Stimulated activated naive B cell treated with anti-CD40 and anti-IgM and Interleukin-4, amounts not matched to agents 10 μg/mL and 1 μg/mL and 100 μg/mL, for 72 hours (primary cell): ENCODE results near the gene FAT2.

Source experiments
- ATAC-seq, 2 donors: fragments of 150-1000 bp; cut with Tn5 transposase; replicated peaks; 2 replicates each; pipeline ENCODE4 v1.10.0; 2021; ENCODE audit warnings: moderate library complexity in 1 of 2
- DNase-seq: peaks from one replicate; pipeline ENCODE4 v3.0.0; 2021
- H3K27ac Mint-ChIP-seq: one replicate; pipeline ENCODE4 v1.8.0; 2022; ENCODE audit warnings: mild to moderate bottlenecking, mixed read lengths
- H3K27me3 Mint-ChIP-seq, 2 donors: one replicate each; pipeline ENCODE4 v1.8.0; 2022; ENCODE audit warnings: mixed read lengths in 2 of 2
- H3K36me3 Mint-ChIP-seq, 2 donors: one replicate each; pipeline ENCODE4 v1.8.0; 2022; ENCODE audit warnings: mixed read lengths in 2 of 2, mild to moderate bottlenecking in 1 of 2
- H3K4me1 Mint-ChIP-seq, 2 donors: one replicate each; pipeline ENCODE4 v1.8.0; 2022; ENCODE audit warnings: mixed read lengths in 2 of 2, mild to moderate bottlenecking in 1 of 2
- H3K4me3 Mint-ChIP-seq, 2 donors: one replicate each; pipeline ENCODE4 v1.8.0; 2022; ENCODE audit warnings: mild to moderate bottlenecking in 2 of 2, mixed read lengths in 2 of 2, moderate library complexity in 1 of 2
- H3K9me3 Mint-ChIP-seq, 2 donors: one replicate each; pipeline ENCODE4 v1.8.0; 2022; ENCODE audit warnings: mixed read lengths in 2 of 2, mild to moderate bottlenecking in 1 of 2

Gene FAT2

GRCh38 chr5:151620461-151620840, 29.3 kb upstream of the FAT2 start:
- ATAC-seq (no peak), DNase-seq (no peak)
- Mint-ChIP-seq H3K36me3 (no peaks in the 10 kb centered on the region), H3K9me3 (no peaks in the 10 kb centered on the region), H3K4me3 (no peak overlapping the region), H3K27ac (no peak overlapping the region), H3K4me1 (no peaks in the 10 kb centered on the region), H3K27me3 (peaks cover 27 to 42% of the 10 kb centered on the region in 2 donors)

DNA sequence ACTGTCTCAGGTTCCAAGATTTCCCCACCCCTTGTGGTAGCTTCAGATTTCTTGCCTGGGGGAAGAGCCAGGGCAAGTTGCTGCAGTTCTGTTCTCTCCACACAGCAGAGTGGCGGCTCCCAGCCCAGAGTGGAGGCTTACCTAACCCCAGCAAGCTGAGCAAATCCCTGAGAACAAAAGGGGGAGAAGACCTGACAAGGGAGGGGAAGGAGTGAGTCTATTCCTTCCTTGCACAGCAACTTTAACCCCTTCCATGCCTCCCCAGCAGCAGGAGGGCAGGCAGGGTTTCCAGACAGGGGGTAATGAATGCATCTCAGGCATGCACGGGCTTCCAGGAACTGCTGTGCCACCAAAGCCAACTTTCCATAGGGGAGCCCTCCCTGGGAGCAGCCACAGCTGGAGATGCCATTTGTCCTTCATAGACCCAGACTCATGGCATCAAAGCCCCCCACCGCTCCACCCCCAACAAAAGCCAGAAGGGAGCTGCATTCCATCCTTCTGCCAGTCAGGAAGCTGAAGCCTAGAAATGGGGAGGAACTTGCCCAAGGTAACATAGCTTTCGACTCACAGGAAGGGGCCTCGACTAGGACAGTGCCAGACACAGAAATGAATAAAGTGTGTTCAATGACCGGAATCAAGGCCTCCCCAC, 28.8 kb upstream of the FAT2 start:
- Mint-ChIP-seq H3K27ac (no peak overlapping the region), H3K4me1 (no peaks in the 10 kb centered on the region), H3K4me3 (no peak overlapping the region), H3K27me3 (peaks cover 29 to 47% of the 10 kb centered on the region in 2 donors), H3K9me3 (no peaks in the 10 kb centered on the region), H3K36me3 (no peaks in the 10 kb centered on the region)
- no peak for ATAC-seq
- DNase-seq: no peak

- H3K4me3 Mint-ChIP-seq: no peak overlapping the region
- no peaks in the 10 kb centered on the region for H3K4me1 Mint-ChIP-seq
- DNase-seq (no peak), ATAC-seq (no peak)
- no peaks in the 10 kb centered on the region for H3K36me3 Mint-ChIP-seq
- no peak overlapping the region for H3K27ac Mint-ChIP-seq
- H3K9me3 Mint-ChIP-seq: no peaks in the 10 kb centered on the region
- peaks cover 29 to 44% of the 10 kb centered on the region in 2 donors for H3K27me3 Mint-ChIP-seq
These were observed 27.8 kb upstream of the FAT2 start for GRCh38 chr5:151618907-151619306.

- Mint-ChIP-seq H3K4me1 (peaks cover 3 to 6% of the 10 kb centered on the region in 2 donors), H3K27ac (no peak overlapping the region), H3K9me3 (no peaks in the 10 kb centered on the region), H3K36me3 (no peaks in the 10 kb centered on the region), H3K27me3 (peaks cover 29 to 43% of the 10 kb centered on the region in 2 donors), H3K4me3 (no peak overlapping the region)
- no peak for ATAC-seq
- DNase-seq: no peak
These were observed 26.9 kb upstream of the FAT2 start for GRCh38 chr5:151617841-151618710.

- Mint-ChIP-seq H3K4me3 (no peak overlapping the region), H3K36me3 (no peaks in the 10 kb centered on the region), H3K27ac (no peak overlapping the region), H3K27me3 (peaks cover 26 to 41% of the 10 kb centered on the region in 2 donors), H3K9me3 (no peaks in the 10 kb centered on the region), H3K4me1 (peaks cover 9 to 12% of the 10 kb centered on the region in 2 donors)
- ATAC-seq: no peak
- no peak for DNase-seq
These were observed 26.3 kb upstream of the FAT2 start for GRCh38 chr5:151617383-151617840.

GRCh38 chr5:151615431-151615830, 24.3 kb upstream of the FAT2 start:
- no peaks in the 10 kb centered on the region for H3K9me3 Mint-ChIP-seq
- no peak for DNase-seq
- ATAC-seq: no peak

GRCh38 chr5:151614565-151614964, 23.4 kb upstream of the FAT2 start:
- DNase-seq (no peak), ATAC-seq (no peak)
- no peak overlapping the region for H3K4me3 Mint-ChIP-seq
- no peaks in the 10 kb centered on the region for H3K36me3 Mint-ChIP-seq
- H3K27me3 Mint-ChIP-seq: peaks cover 22 to 23% of the 10 kb centered on the region in 2 donors
- no peaks in the 10 kb centered on the region for H3K9me3 Mint-ChIP-seq
- H3K27ac Mint-ChIP-seq: no peak overlapping the region
- H3K4me1 Mint-ChIP-seq: peaks cover 11 to 17% of the 10 kb centered on the region in 2 donors

More at GRCh38 chr5:151615431-151615830, 24.3 kb upstream of the FAT2 start:
- Mint-ChIP-seq H3K4me3 (no peak overlapping the region), H3K27ac (no peak overlapping the region), H3K27me3 (peaks cover 18 to 22% of the 10 kb centered on the region in 2 donors), H3K4me1 (peaks cover 11 to 17% of the 10 kb centered on the region in 2 donors), H3K36me3 (no peaks in the 10 kb centered on the region)

GRCh38 chr5:151612689-151613427, 21.7 kb upstream of the FAT2 start:
- peaks cover 22 to 23% of the 10 kb centered on the region in 2 donors for H3K27me3 Mint-ChIP-seq
- H3K27ac Mint-ChIP-seq: peak overlapping the region; percentile 43
- H3K4me3 Mint-ChIP-seq: peak overlapping the region in 1 of 2 donors; percentile 19
- H3K9me3 Mint-ChIP-seq: peaks cover 0 to 3% of the 10 kb centered on the region in 2 donors
- H3K36me3 Mint-ChIP-seq: no peaks in the 10 kb centered on the region
- ATAC-seq: peak; percentile 88 to 92
- DNase-seq: peak; percentile 17
- H3K4me1 Mint-ChIP-seq: peaks cover 11 to 17% of the 10 kb centered on the region in 2 donors

- H3K27me3 Mint-ChIP-seq: peaks cover 11 to 18% of the 10 kb centered on the region in 2 donors
- H3K9me3 Mint-ChIP-seq: peaks cover 0 to 3% of the 10 kb centered on the region in 2 donors
- H3K4me1 Mint-ChIP-seq: peaks cover 11 to 17% of the 10 kb centered on the region in 2 donors
- no peak overlapping the region for H3K4me3 Mint-ChIP-seq
- no peak overlapping the region for H3K27ac Mint-ChIP-seq
- H3K36me3 Mint-ChIP-seq: no peaks in the 10 kb centered on the region
- DNase-seq (no peak), ATAC-seq (no peak)
These were observed 20.1 kb upstream of the FAT2 start for GRCh38 chr5:151611127-151611775.

DNA sequence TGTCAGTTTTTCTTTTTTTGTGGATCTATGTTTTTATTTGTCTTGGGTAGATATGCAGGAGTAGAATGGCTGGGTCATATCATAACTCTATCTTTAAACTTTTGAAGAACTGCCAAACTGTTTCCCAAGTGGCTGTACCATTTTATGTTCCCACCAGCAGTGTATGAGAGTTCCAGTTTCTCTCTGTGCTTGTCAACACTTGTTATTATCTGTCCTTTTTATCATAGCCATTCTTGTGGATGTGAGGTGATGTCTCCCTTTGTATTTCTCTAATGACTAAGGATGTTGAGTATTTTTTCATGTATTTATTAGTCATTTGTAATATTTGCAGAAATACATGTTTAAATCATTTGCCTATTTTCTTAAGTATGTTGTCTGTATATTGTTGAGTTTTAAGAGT, 17.4 kb upstream of the FAT2 start:
- Mint-ChIP-seq H3K27me3 (peaks cover 15 to 26% of the 10 kb centered on the region in 2 donors), H3K4me3 (no peak overlapping the region), H3K36me3 (no peaks in the 10 kb centered on the region), H3K27ac (no peak overlapping the region), H3K9me3 (peaks cover 0 to 3% of the 10 kb centered on the region in 2 donors), H3K4me1 (peaks cover 11 to 15% of the 10 kb centered on the region in 2 donors)
- ATAC-seq: no peak
- no peak for DNase-seq

GRCh38 chr5:151607304-151607703, 16.2 kb upstream of the FAT2 start:
- peaks cover 25 to 29% of the 10 kb centered on the region in 2 donors for H3K27me3 Mint-ChIP-seq
- peaks cover under 1 to 3% of the 10 kb centered on the region in 2 donors for H3K4me1 Mint-ChIP-seq
- DNase-seq: no peak
- H3K36me3 Mint-ChIP-seq: no peaks in the 10 kb centered on the region
- H3K4me3 Mint-ChIP-seq: no peak overlapping the region
- no peak for ATAC-seq
- no peak overlapping the region for H3K27ac Mint-ChIP-seq
- peaks cover 0 to 3% of the 10 kb centered on the region in 2 donors for H3K9me3 Mint-ChIP-seq

GRCh38 chr5:151605559-151605958, 14.4 kb upstream of the FAT2 start:
- H3K27ac Mint-ChIP-seq: peak overlapping the region; percentile 2
- DNase-seq: no peak
- H3K4me1 Mint-ChIP-seq: no peaks in the 10 kb centered on the region
- no peaks in the 10 kb centered on the region for H3K36me3 Mint-ChIP-seq
- H3K9me3 Mint-ChIP-seq: peaks cover 0 to 3% of the 10 kb centered on the region in 2 donors
- no peak for ATAC-seq
- H3K4me3 Mint-ChIP-seq: no peak overlapping the region
- peaks cover 26 to 33% of the 10 kb centered on the region in 2 donors for H3K27me3 Mint-ChIP-seq

GRCh38 chr5:151602806-151603205, 11.7 kb upstream of the FAT2 start:
- DNase-seq (no peak), ATAC-seq (no peak)

DNA sequence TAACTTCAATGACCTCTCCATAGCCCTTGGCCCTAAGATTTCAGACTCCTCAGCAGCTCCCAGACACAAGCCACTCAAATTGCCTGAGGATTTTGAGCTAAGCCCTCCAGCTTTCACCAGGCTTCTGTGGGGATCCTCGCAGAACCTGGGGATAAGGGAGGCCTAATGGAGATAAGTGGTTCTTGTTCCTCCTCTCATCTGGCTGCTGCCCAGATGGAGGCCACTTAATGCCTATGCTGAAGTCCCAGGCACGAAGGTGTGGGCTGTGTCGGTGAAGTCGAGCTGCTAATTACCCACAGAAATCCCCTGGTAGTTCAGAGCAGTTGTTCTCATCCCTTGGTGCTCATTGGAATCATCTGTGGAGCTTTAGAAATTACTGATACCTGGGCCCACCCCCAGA, 10.3 kb upstream of the FAT2 start:
- H3K9me3 Mint-ChIP-seq: no peaks in the 10 kb centered on the region
- no peaks in the 10 kb centered on the region for H3K4me1 Mint-ChIP-seq
- H3K27me3 Mint-ChIP-seq: peaks cover 28 to 44% of the 10 kb centered on the region in 2 donors
- DNase-seq (no peak), ATAC-seq (no peak)
- no peak overlapping the region for H3K4me3 Mint-ChIP-seq
- no peak overlapping the region for H3K27ac Mint-ChIP-seq
- H3K36me3 Mint-ChIP-seq: no peaks in the 10 kb centered on the region

More at GRCh38 chr5:151602806-151603205, 11.7 kb upstream of the FAT2 start:
- no peaks in the 10 kb centered on the region for H3K4me1 Mint-ChIP-seq
- H3K27ac Mint-ChIP-seq: no peak overlapping the region
- H3K4me3 Mint-ChIP-seq: no peak overlapping the region
- peaks cover 28 to 44% of the 10 kb centered on the region in 2 donors for H3K27me3 Mint-ChIP-seq
- no peaks in the 10 kb centered on the region for H3K9me3 Mint-ChIP-seq
- H3K36me3 Mint-ChIP-seq: no peaks in the 10 kb centered on the region
